Measurements from ENCODE around the gene MYO1G. TPM values are rescaled to one million over a fixed set of nuclear protein-coding genes. Genes with fewer than 3 reads are reported as not detected.
A peak's percentile ranks its signal among the peaks of the same experiment; 100 is the strongest.

Gene MYO1G
- total RNA-seq, 1 experiment from 2014 or later, result 0.57 TPM

DNA sequence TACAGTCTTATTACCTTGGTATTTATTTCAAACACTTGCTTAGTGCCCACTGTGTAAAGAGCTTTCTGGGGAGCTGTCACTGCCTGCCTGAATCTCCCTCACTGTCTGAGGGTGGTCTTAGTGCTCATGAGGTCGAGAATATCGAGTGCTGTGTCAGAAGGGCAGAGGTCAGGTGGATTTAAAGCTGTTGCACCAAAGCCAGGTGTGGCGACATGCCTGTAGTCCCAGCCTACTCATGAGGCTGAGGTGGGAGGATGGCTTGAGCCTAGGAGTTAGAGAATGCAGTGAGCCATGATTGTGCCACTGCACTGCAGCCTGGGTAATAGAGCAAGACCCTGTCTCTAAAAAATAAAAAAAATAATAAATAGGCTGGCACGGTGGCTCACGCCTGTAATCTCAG lies 42.1 kb upstream of the MYO1G start:
- no peak for DNase-seq
- no peaks in the 10 kb centered on the region for H3K23me2 ChIP-seq (ENCODE audit: insufficient read length, low read depth, low read length, poor library complexity, severe bottlenecking)
- Mint-ChIP-seq H3K9me3 (peaks cover 6 to 9% of the 10 kb centered on the region in 2 experiments; a peak in 4 of 5 replicates), H3K36me3 (ENCODE audit: insufficient read depth in 1 of 3, low read depth in 3 of 3) (peaks cover 14 to 33% (median 25%) of the 10 kb centered on the region in 3 experiments), H3K27ac (peak overlapping the region in 2 of 3 experiments; percentile 19 to 70; a peak in 5 of 7 replicates), H3K27me3 (ENCODE audit: low read depth) (no peaks in the 10 kb centered on the region), H3K4me3 (no peak overlapping the region), H3K4me1 (peaks cover 3% of the 10 kb centered on the region in 2 experiments)
- no peaks in the 10 kb centered on the region for H3K27me3 ChIP-seq (ENCODE audit: insufficient read depth, low read length)
- H3T11ph ChIP-seq (ENCODE audit: low read length), result no peak overlapping the region
- no peak overlapping the region for H2BK12ac ChIP-seq (ENCODE audit: insufficient read length, low read depth, low read length)
- no peak overlapping the region for H2BK20ac ChIP-seq (ENCODE audit: low read depth, low read length, poor library complexity, severe bottlenecking)
- H2BK120ac ChIP-seq (ENCODE audit: low read depth, low read length, poor library complexity, severe bottlenecking), result no peak overlapping the region
- no peak overlapping the region for H4K5ac ChIP-seq (ENCODE audit: insufficient read length, low read depth, low read length)
- no peak overlapping the region for H3K23ac ChIP-seq (ENCODE audit: insufficient read length, low read depth, low read length)
- no peak overlapping the region for H3K4ac ChIP-seq (ENCODE audit: low read depth, low read length)
- no peak overlapping the region for H2AFZ ChIP-seq (ENCODE audit: low read length)
- no peak overlapping the region for H4K91ac ChIP-seq (ENCODE audit: insufficient read length, low read depth, low read length)
- H2AK5ac ChIP-seq (ENCODE audit: insufficient read length, low read length), result no peak overlapping the region
- H3K9ac ChIP-seq (ENCODE audit: extremely low read depth, insufficient read length, low read length), result no peak overlapping the region
- no peaks in the 10 kb centered on the region for H3K4me1 ChIP-seq (ENCODE audit: insufficient read depth, low read length)
- TF ChIP-seq, protein P1, sequence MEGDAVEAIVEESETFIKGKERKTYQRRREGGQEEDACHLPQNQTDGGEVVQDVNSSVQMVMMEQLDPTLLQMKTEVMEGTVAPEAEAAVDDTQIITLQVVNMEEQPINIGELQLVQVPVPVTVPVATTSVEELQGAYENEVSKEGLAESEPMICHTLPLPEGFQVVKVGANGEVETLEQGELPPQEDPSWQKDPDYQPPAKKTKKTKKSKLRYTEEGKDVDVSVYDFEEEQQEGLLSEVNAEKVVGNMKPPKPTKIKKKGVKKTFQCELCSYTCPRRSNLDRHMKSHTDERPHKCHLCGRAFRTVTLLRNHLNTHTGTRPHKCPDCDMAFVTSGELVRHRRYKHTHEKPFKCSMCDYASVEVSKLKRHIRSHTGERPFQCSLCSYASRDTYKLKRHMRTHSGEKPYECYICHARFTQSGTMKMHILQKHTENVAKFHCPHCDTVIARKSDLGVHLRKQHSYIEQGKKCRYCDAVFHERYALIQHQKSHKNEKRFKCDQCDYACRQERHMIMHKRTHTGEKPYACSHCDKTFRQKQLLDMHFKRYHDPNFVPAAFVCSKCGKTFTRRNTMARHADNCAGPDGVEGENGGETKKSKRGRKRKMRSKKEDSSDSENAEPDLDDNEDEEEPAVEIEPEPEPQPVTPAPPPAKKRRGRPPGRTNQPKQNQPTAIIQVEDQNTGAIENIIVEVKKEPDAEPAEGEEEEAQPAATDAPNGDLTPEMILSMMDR (conservative IDR thresholded peaks at IDR 0.05), result no peak
- no peak overlapping the region for H3K18ac ChIP-seq (ENCODE audit: insufficient read length, low read depth, low read length)
- H3K27ac ChIP-seq (ENCODE audit: insufficient read length, low read depth, low read length), result no peak overlapping the region
- no peaks in the 10 kb centered on the region for H3K79me1 ChIP-seq (ENCODE audit: insufficient read depth, low read depth, low read length, poor library complexity, severe bottlenecking)
- H3K14ac ChIP-seq (ENCODE audit: insufficient read depth, low read length), result no peak overlapping the region
- WGBS (ENCODE audit: extremely low coverage, insufficient read length, low lambda C conversion rate), result no CpG with 5 or more reads among the region's 5 CpGs
- H4K20me1 ChIP-seq (ENCODE audit: control insufficient read depth, insufficient read depth, insufficient read length), result no peaks in the 10 kb centered on the region
- no peak overlapping the region for H2BK5ac ChIP-seq (ENCODE audit: insufficient read length, low read length)
- H4K8ac ChIP-seq (replicated peaks; ENCODE audit: insufficient read length, low read depth, low read length), result no peak overlapping the region
- no peaks in the 10 kb centered on the region for H3K79me2 ChIP-seq (ENCODE audit: insufficient read depth, low read length)
- H3K9me3 ChIP-seq (ENCODE audit: control insufficient read depth, low read depth, low read length), result no peaks in the 10 kb centered on the region
- H2BK15ac ChIP-seq (ENCODE audit: low read depth, low read length), result no peak overlapping the region
- no peak overlapping the region for H3K4me2 ChIP-seq (ENCODE audit: insufficient read depth, insufficient read length, low read length)
- no peak overlapping the region for H3K56ac ChIP-seq (ENCODE audit: insufficient read length, low read depth, low read length)

Data from H9 (cell line).